B cell (primary cell): Measurements from ENCODE around the gene FASTK. TPM values are rescaled to one million over a fixed set of nuclear protein-coding genes. Genes with fewer than 3 reads are reported as not detected.

Source experiments
- ATAC-seq: fragments of 200-7000 bp; cut with Tn5 transposase; one replicate; pipeline ENCODE4 v1.10.0; 2021; ENCODE audit warnings: low read depth, mild to moderate bottlenecking, moderate number of reproducible peaks, moderate library complexity
- CTCF ChIA-PET: fragments of 350-600 bp; sonication (Branson Sonifier 250); formaldehyde crosslinking; loops from one replicate; lab custom pipeline; 2021; ENCODE audit warnings: antibody characterized with exemption, inconsistent platforms; lab: Charles Lee
- POLR2A ChIA-PET: fragments of 350-600 bp; sonication (Branson Sonifier 250); formaldehyde crosslinking; loops from one replicate; lab custom pipeline; 2021; ENCODE audit warnings: antibody characterized with exemption; lab: Charles Lee
- DNase-seq: peaks from one replicate; pipeline ENCODE4 v3.0.0; 2013
- H2AFZ ChIP-seq: 2 replicates; pipeline ENCODE4 v1.6.1; 2012; ENCODE audit warnings: mild to moderate bottlenecking, low read depth, low read length; ENCODE audit not compliant: insufficient read depth, poor library complexity, severe bottlenecking
- H3K27ac ChIP-seq, 2 donors: 1 replicate in 1 of 2; 2 replicates in 1 of 2; pipeline ENCODE4 v1.5.1; 2012 to 2013; ENCODE audit warnings: low read length in 2 of 2, mild to moderate bottlenecking in 2 of 2, moderate library complexity in 1 of 2
- H3K27me3 ChIP-seq, 4 experiments: fragments of 200-600 bp in 1 of 4; sonication (generic) in 1 of 4; replicated peaks in 1 of 4; 1 replicate in 2 of 4; 2 replicates in 2 of 4; pipeline versions ENCODE4 v1.6.1 to v1.7.0; 2013 to 2016; ENCODE audit warnings: low read length in 3 of 4, mild to moderate bottlenecking in 2 of 4, mixed read lengths in 1 of 4, moderate library complexity in 1 of 4; ENCODE audit not compliant: insufficient read depth in 4 of 4, control insufficient read depth in 3 of 4; ENCODE audit errors: control extremely low read depth in 1 of 4
- H3K36me3 ChIP-seq, 2 experiments: replicated peaks in 1 of 2; 1 replicate in 1 of 2; 2 replicates in 1 of 2; pipeline versions ENCODE4 v1.6.1 to v1.7.1; 2013; ENCODE audit warnings: low read length in 1 of 2; ENCODE audit not compliant: insufficient read depth in 2 of 2, control insufficient read depth in 1 of 2; ENCODE audit errors: control extremely low read depth in 1 of 2, extremely low read depth in 1 of 2
- H3K4me1 ChIP-seq, 2 donors: fragments of 200-600 bp in 1 of 2; sonication (generic) in 1 of 2; 1 replicate in 1 of 2; 2 replicates in 1 of 2; pipeline versions ENCODE4 v1.5.1 to v1.6.1; 2013 to 2017; ENCODE audit warnings: low read length in 2 of 2; ENCODE audit not compliant: control insufficient read depth in 2 of 2, insufficient read depth in 2 of 2
- H3K4me2 ChIP-seq: replicated peaks from 2 replicates; pipeline ENCODE3; 2012; ENCODE audit warnings: mild to moderate bottlenecking, low read depth, low read length; ENCODE audit not compliant: poor library complexity, severe bottlenecking
- H3K4me3 ChIP-seq, 5 experiments: fragments of 200-600 bp in 1 of 5; sonication (generic) in 1 of 5; 1 replicate in 3 of 5; 2 replicates in 2 of 5; pipeline versions ENCODE4 v1.5.1 to v1.7.0; 2011 to 2016; ENCODE audit warnings: low read length in 4 of 5, mild to moderate bottlenecking in 4 of 5, low read depth in 2 of 5, control low read depth in 1 of 5, moderate library complexity in 1 of 5; ENCODE audit not compliant: insufficient read depth in 1 of 5; ENCODE audit errors: control extremely low read depth in 1 of 5, extremely low read depth in 1 of 5
- H3K79me2 ChIP-seq: fragments of 200-600 bp; sonication (generic); one replicate; pipeline ENCODE4 v1.6.0; 2016; ENCODE audit warnings: low read length; ENCODE audit not compliant: control insufficient read depth, insufficient read depth
- H3K9ac ChIP-seq: fragments of 200-600 bp; sonication (generic); 2 replicates; pipeline ENCODE4 v1.6.1; 2017; ENCODE audit warnings: mild to moderate bottlenecking, low read length, moderate library complexity
- H3K9me3 ChIP-seq, 3 donors: one replicate each; pipeline versions ENCODE4 v1.6.1 to v1.7.1; 2013; ENCODE audit warnings: low read length in 2 of 3; ENCODE audit not compliant: control insufficient read depth in 2 of 3, insufficient read depth in 1 of 3; ENCODE audit errors: control extremely low read depth in 1 of 3
- H4K20me1 ChIP-seq: 2 replicates; pipeline ENCODE4 v1.6.0; 2012; ENCODE audit warnings: mild to moderate bottlenecking, low read length; ENCODE audit not compliant: insufficient read depth, control insufficient read depth, poor library complexity, severe bottlenecking
- H3K27ac Mint-ChIP-seq: one replicate; pipeline ENCODE4 v1.8.0; 2021; ENCODE audit warnings: mixed read lengths
- H3K27me3 Mint-ChIP-seq: one replicate; pipeline ENCODE4 v1.8.0; 2021; ENCODE audit warnings: mixed read lengths
- H3K4me1 Mint-ChIP-seq: one replicate; pipeline ENCODE4 v1.8.0; 2021; ENCODE audit warnings: mixed read lengths
- H3K4me3 Mint-ChIP-seq: one replicate; pipeline ENCODE4 v1.8.0; 2021; ENCODE audit warnings: mixed read lengths
- H3K9me3 Mint-ChIP-seq: one replicate; pipeline ENCODE4 v1.8.0; 2022; ENCODE audit warnings: mixed read lengths; ENCODE audit not compliant: insufficient read depth
- CTCF ChIP-seq: fragments of 200-600 bp; IDR thresholded peaks from one replicate; pipeline ENCODE4 v1.8.0; 2022; ENCODE audit warnings: antibody characterized with exemption, mild to moderate bottlenecking
- EZH2 ChIP-seq: IDR thresholded peaks from 2 replicates; pipeline ENCODE4 v1.6.1; 2012; ENCODE audit warnings: borderline replicate concordance, low read depth, mild to moderate bottlenecking, moderate library complexity, low read length; ENCODE audit not compliant: insufficient read depth, poor library complexity, severe bottlenecking
- WGBS: methylation state at CpG from one replicate; pipeline ENCODE4 v1.1.5; 2013; ENCODE audit warnings: missing lambda C conversion rate; ENCODE audit not compliant: insufficient coverage; 5-methylcytosine and 5-hydroxymethylcytosine counted together
- intact Hi-C: fragments of 100-400 bp; cut with micrococcal nuclease; formaldehyde crosslinking; loops from one replicate; pipeline ENCODE4 v1.10.0; 2022
- polyA plus RNA-seq: library from polyadenylated mRNA; depleted of rRNA; stranded (reverse); fragments of >200 nt; gene quantifications from 2 replicates; pipeline ENCODE4 v1.2.3, GENCODE V29; 2012
- total RNA-seq, 2 donors: library from RNA; stranded (reverse); fragments of 120-200 nt in 1 of 2; gene quantifications; 1 replicate in 1 of 2; 2 replicates in 1 of 2; pipeline versions ENCODE4 v1.2.3 to v1.2.4, GENCODE V29; 2013 to 2022

FASTK gene
- total and polyA plus RNA-seq, 2 donors (not counting 1 experiment from before 2014, with no cell fraction given): 120 to 258 TPM

GRCh38 chr7:151070574-151070960, 10.0 kb downstream of the FASTK start:
- H3K27me3 Mint-ChIP-seq: no peaks in the 10 kb centered on the region
- peaks cover 0 to 36% of the 10 kb centered on the region in 2 experiments for H3K36me3 ChIP-seq

More at GRCh38 chr7:151070574-151070960, 10.0 kb downstream of the FASTK start:
- no peak overlapping the region for H2AFZ ChIP-seq
- no peaks in the 10 kb centered on the region for H3K27me3 ChIP-seq
- ChIA-PET POLR2A (no interaction called here), CTCF (no interaction called here)
- no peaks in the 10 kb centered on the region for H4K20me1 ChIP-seq
- no peak overlapping the region for H3K27ac ChIP-seq
- H3K79me2 ChIP-seq: no peaks in the 10 kb centered on the region
- 97% methylated on average over 15 of the region's 15 CpGs for WGBS
- Mint-ChIP-seq H3K4me1 (no peaks in the 10 kb centered on the region), H3K27ac (no peak overlapping the region), H3K4me3 (no peak overlapping the region), H3K9me3 (no peaks in the 10 kb centered on the region)
- TF ChIP-seq CTCF (no peak), EZH2 (no peak)
- no peak for DNase-seq
- no peaks in the 10 kb centered on the region for H3K9me3 ChIP-seq
- H3K4me1 ChIP-seq: no peaks in the 10 kb centered on the region
- H3K4me3 ChIP-seq: no peak overlapping the region
- H3K4me2 ChIP-seq: no peak overlapping the region
- H3K9ac ChIP-seq: no peak overlapping the region
- no peak for ATAC-seq
- intact Hi-C loops: no loop called here
